HG03095 (cell line): ENCODE data around the gene MCC.

Source experiments
- ATAC-seq: cut with Tn5 transposase; IDR thresholded peaks from one replicate; pipeline ENCODE4 v1.9.1; 2021; ENCODE audit warnings: moderate library complexity; ENCODE audit not compliant: unreplicated experiment

The MCC gene

GRCh38 chr5:113182658-113183344 lies 305.5 kb downstream of the MCC start:
- ATAC-seq = no peak

- no peak for ATAC-seq
Measured at GRCh38 chr5:113181853-113182490, 306.3 kb downstream of the MCC start.

- ATAC-seq = no peak
Measured at GRCh38 chr5:113181409-113181808, 306.8 kb downstream of the MCC start.

- no peak for ATAC-seq
Measured at GRCh38 chr5:113179156-113179555, 309.1 kb downstream of the MCC start.

GRCh38 chr5:113178073-113178779 lies 310.0 kb downstream of the MCC start:
- ATAC-seq = no peak

- no peak for ATAC-seq
Measured at GRCh38 chr5:113177225-113177624, 311.0 kb downstream of the MCC start.

- ATAC-seq = no peak
Measured at GRCh38 chr5:113176734-113177133, 311.5 kb downstream of the MCC start.

GRCh38 chr5:113176196-113176595 lies 312.1 kb downstream of the MCC start:
- ATAC-seq = no peak

- ATAC-seq = no peak
Measured at GRCh38 chr5:113172231-113172826, 315.9 kb downstream of the MCC start.

GRCh38 chr5:113171520-113171919 lies 316.7 kb downstream of the MCC start:
- no peak for ATAC-seq

GRCh38 chr5:113170707-113171106 lies 317.5 kb downstream of the MCC start:
- no peak for ATAC-seq

- no peak for ATAC-seq
Measured at GRCh38 chr5:113169720-113170119, 318.5 kb downstream of the MCC start.

- ATAC-seq = no peak
Measured at GRCh38 chr5:113167985-113168384, 320.3 kb downstream of the MCC start.

GRCh38 chr5:113166852-113167366 lies 321.3 kb downstream of the MCC start:
- ATAC-seq = no peak

- ATAC-seq = no peak
Measured at GRCh38 chr5:113166261-113166660, 322.0 kb downstream of the MCC start.

- no peak for ATAC-seq
Measured at GRCh38 chr5:113164021-113164420, 324.2 kb downstream of the MCC start.

- ATAC-seq = no peak
Measured at GRCh38 chr5:113163328-113163727, 324.9 kb downstream of the MCC start.

- no peak for ATAC-seq
Measured at GRCh38 chr5:113162770-113163169, 325.5 kb downstream of the MCC start.

- ATAC-seq = no peak
Measured at GRCh38 chr5:113162208-113162607, 326.0 kb downstream of the MCC start.

GRCh38 chr5:113161806-113162205 lies 326.4 kb downstream of the MCC start:
- no peak for ATAC-seq

GRCh38 chr5:113157886-113158285 lies 330.4 kb downstream of the MCC start:
- ATAC-seq = no peak
